ENCODE results near the gene OAS1.

Gene OAS1

DNA sequence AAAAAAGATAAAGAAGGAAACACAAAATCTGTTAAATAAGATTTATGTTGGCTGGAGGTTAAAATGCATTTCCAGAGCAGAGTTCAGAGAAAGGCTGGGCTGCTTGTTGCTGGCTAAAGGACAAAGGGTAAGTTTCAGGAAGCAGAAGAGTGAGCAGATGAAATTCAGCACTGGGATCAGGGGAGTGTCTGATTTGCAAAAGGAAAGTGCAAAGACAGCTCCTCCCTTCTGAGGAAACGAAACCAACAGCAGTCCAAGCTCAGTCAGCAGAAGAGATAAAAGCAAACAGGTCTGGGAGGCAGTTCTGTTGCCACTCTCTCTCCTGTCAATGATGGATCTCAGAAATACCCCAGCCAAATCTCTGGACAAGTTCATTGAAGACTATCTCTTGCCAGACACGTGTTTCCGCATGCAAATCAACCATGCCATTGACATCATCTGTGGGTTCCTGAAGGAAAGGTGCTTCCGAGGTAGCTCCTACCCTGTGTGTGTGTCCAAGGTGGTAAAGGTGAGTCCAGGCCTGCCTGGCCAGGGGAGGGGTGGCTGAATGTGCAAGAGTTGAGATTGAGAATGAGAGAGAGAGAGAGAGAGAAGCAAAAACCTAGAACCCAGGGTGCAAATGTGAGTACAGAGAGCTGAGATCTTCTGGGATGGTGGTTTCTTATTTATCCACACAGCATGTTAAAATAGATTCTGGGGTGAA lies at the start of gene OAS1:
OAS1 (plus strand) TSS at position 251 of the 703 bp plus-strand sequence; CDS start at position 329, 78 bp downstream.
- peaks cover 3% of the 10 kb centered on the region for H3K4me1 ChIP-seq
- H3K9me3 ChIP-seq, result no peaks in the 10 kb centered on the region
- H3K4me3 ChIP-seq, result no peak within 1 kb of the TSS
- peak in 1 of 2 experiments; percentile 14 for DNase-seq (ENCODE audit: low spot score in 2 of 2)
- no peaks in the 10 kb centered on the region; the same call in 1 of the 2 replicates for H3K27me3 ChIP-seq (ENCODE audit: low read depth)
- no peaks in the 10 kb centered on the region for H3K36me3 ChIP-seq (replicated peaks)
- in situ Hi-C loops (cut with MboI; ENCODE audit: low sequenced_read_pairs), result no loop called here

DNA sequence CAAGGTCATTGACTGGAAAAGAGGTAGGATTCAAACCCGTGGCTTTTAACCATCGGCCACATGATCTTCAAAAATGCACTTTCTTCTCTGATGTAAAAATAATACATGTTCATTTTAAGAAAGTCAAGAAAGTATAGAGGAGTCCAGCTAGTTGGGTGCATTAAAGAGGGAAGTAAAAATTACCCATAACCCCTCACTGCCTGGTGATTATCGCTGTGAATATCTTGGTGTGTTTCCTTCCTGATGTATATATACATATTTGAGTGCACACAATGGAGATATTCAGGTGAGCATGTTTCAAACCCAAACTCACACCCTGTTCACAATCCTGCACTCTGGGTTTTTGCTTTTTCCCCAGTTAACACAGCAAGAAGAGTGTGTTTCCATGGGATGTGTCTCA lies 47.5 kb upstream of the OAS1 start:
- Histone ChIP-seq H3K4me3 (no peak overlapping the region), H3K4me1 (no peaks in the 10 kb centered on the region), H3K27me3 (ENCODE audit: low read depth) (peaks cover 27% of the 10 kb centered on the region), H3K9me3 (no peaks in the 10 kb centered on the region), H3K36me3 (replicated peaks) (no peaks in the 10 kb centered on the region)
- no peak for DNase-seq (ENCODE audit: low spot score in 2 of 2)
- in situ Hi-C loops (cut with MboI; ENCODE audit: low sequenced_read_pairs), result no loop called here

DNA sequence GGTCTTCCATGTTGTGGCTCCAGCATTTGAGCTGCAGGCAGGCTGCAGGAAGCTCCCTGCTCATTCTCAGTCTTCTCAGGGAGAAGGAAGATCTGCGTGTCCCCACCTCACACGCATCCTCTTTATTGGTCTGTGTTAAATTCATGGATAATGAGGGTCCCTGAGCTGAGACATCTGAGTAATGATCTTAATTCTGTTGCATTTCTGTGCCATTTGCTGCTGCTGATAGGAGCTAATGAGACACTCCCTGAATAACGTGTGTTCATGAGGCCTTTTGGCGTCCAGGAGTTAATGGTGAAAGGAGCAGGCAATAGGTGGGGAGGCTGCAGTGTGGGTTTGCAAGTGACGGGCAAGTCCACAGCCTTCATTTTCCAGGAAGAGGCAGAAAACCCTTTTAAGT lies 46.6 kb upstream of the OAS1 start:
- H3K9me3 ChIP-seq, result no peaks in the 10 kb centered on the region
- no peaks in the 10 kb centered on the region for H3K36me3 ChIP-seq (replicated peaks)
- peaks cover 24% of the 10 kb centered on the region for H3K27me3 ChIP-seq (ENCODE audit: low read depth)
- H3K4me3 ChIP-seq, result no peak overlapping the region
- H3K4me1 ChIP-seq, result no peaks in the 10 kb centered on the region
- DNase-seq (ENCODE audit: low spot score in 2 of 2), result no peak
- in situ Hi-C loops (cut with MboI; ENCODE audit: low sequenced_read_pairs), result no loop called here

DNA sequence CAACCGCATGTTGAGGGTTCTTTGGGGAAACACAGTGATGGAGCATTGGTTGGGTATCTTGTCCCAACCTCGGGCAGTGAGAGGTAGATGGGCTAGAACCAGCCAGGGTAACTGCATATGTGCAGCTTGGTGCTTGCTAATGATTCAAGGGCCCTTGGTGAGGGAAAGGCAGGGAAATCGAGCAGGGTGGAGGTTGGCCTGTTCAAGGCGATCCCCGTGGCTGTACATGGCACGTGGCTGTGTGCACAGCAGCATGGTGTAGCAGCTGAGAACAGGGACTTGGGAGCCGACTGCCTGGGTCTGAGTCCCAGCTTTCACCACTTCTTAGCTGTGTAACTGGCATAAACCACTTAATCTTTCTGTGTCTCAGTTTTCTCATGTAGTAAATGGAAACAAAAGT lies 45.5 kb upstream of the OAS1 start:
- Histone ChIP-seq H3K27me3 (ENCODE audit: low read depth) (peaks cover 19% of the 10 kb centered on the region), H3K4me1 (no peaks in the 10 kb centered on the region), H3K4me3 (no peak overlapping the region), H3K9me3 (no peaks in the 10 kb centered on the region), H3K36me3 (replicated peaks) (no peaks in the 10 kb centered on the region)
- no peak for DNase-seq (ENCODE audit: low spot score in 2 of 2)
- in situ Hi-C loops (cut with MboI; ENCODE audit: low sequenced_read_pairs), result no loop called here

DNA sequence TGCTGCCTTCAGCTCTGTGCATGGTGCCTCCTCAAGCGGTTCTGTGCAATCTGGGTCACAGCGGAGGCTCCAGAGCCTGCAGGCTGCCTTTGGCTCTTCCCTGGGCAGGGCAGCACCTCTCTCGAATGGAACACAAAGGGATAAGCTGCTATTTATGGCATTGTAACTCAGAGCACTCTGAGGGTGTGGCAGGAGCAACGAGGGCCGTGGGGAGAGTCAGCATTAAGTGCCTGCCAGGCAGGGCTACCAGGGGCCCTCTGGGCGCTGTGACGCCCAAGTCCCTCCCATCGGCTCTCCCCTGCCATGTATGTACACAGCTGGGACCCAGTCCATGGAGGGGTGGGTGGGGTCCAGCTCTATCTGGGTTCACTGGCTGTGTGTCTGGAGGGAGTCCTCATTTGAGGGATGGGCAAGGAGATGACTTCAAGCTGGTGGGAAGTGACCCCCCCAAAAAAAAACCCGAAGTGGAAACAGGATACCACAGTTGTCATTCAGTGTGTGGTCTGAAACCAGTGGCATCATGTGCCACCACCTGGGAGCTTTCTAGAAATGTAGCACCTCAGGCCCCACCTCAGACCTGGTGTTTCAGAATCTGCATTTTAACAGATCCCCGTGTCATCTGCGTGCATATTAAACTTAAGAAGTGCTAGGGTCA lies 44.0 kb upstream of the OAS1 start:
- no peak for DNase-seq (ENCODE audit: low spot score in 2 of 2)
- H3K4me1 ChIP-seq, result no peaks in the 10 kb centered on the region
- no peaks in the 10 kb centered on the region for H3K9me3 ChIP-seq
- H3K36me3 ChIP-seq (replicated peaks), result no peaks in the 10 kb centered on the region
- in situ Hi-C loops (cut with MboI; ENCODE audit: low sequenced_read_pairs), result no loop called here
- no peak overlapping the region for H3K4me3 ChIP-seq
- peaks cover 15% of the 10 kb centered on the region for H3K27me3 ChIP-seq (ENCODE audit: low read depth)

DNA sequence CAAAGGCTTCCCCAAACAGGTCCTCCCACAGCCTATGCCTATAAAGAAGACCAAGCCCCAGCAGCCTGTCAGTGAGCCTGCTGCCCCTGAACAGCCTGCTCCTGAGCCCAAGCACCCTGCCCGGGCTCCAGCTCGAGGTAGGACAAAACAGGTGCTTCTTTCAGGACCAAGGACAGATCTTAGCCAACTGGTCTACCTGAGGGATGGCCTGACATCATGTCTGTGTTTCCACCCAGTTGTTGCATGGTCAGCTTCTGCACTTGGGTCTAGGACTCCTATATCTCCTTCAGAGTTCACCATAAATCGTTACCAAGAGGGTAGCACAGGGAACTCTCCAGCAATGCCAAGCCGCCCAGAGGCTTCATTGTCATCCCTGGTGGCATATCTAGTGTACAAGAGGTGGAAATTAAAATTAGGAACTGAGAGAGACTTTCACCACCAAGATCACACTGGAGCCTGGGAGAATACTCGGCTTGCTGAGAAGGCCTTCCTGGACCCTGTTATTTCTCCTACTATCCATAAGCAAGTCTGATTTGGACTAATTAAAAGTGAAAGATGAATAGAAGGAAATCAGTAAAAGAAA lies 38.2 kb upstream of the OAS1 start:
- Histone ChIP-seq H3K36me3 (replicated peaks) (no peaks in the 10 kb centered on the region), H3K4me3 (no peak overlapping the region), H3K4me1 (no peaks in the 10 kb centered on the region), H3K27me3 (ENCODE audit: low read depth) (peaks cover 24% of the 10 kb centered on the region), H3K9me3 (no peaks in the 10 kb centered on the region)
- in situ Hi-C loops (cut with MboI; ENCODE audit: low sequenced_read_pairs), result no loop called here
- DNase-seq (ENCODE audit: low spot score in 2 of 2), result no peak

DNA sequence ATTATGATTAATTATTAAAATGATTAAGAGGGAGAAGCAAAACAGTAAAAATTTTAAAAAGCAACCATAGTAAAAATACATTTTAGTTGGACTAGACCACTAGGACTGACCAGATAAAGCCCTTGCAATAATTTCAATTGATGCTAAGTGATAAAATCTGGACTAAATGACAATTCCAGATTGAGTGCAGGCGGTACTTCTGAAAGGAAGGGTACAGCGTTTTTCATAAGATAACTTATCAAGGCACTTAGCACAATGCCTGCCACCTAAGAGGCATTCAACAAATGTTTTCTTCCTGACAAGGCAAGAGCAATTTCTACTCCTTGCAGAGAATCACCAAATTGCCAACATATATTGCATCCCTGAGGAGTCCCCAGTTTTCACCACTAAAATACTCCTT lies 37.7 kb upstream of the OAS1 start:
- Histone ChIP-seq H3K4me3 (no peak overlapping the region), H3K27me3 (ENCODE audit: low read depth) (peaks cover 24% of the 10 kb centered on the region)
- in situ Hi-C loops (cut with MboI; ENCODE audit: low sequenced_read_pairs), result no loop called here

DNA sequence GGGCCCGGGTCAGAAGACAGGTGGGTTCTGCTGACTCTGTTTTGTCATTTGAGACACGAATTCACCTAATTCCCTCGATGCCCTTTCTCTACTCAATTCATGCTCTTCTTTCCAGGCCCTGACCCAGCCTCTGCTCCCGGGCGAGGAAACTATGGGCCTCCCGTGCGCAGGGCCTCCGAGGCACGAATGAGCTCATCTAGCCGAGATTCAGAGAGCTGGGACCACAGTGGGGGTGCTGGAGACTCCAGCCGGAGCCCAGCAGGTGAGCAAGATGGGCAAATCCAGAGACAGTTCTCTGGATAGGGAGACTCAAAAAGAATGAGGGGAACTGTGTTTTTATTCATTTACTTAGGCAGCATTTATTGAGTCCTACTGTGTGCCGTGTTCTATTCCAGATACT lies 37.0 kb upstream of the OAS1 start:
- Histone ChIP-seq H3K27me3 (ENCODE audit: low read depth) (peaks cover 24% of the 10 kb centered on the region), H3K4me3 (no peak overlapping the region), H3K4me1 (no peaks in the 10 kb centered on the region), H3K36me3 (replicated peaks) (no peaks in the 10 kb centered on the region), H3K9me3 (no peaks in the 10 kb centered on the region)
- in situ Hi-C loops (cut with MboI; ENCODE audit: low sequenced_read_pairs), result no loop called here
- DNase-seq (ENCODE audit: low spot score in 2 of 2), result no peak

More for the DNA sequence above, 37.7 kb upstream of the OAS1 start:
- H3K36me3 ChIP-seq (replicated peaks), result no peaks in the 10 kb centered on the region
- no peaks in the 10 kb centered on the region for H3K4me1 ChIP-seq
- H3K9me3 ChIP-seq, result no peaks in the 10 kb centered on the region
- DNase-seq (ENCODE audit: low spot score in 2 of 2), result no peak

DNA sequence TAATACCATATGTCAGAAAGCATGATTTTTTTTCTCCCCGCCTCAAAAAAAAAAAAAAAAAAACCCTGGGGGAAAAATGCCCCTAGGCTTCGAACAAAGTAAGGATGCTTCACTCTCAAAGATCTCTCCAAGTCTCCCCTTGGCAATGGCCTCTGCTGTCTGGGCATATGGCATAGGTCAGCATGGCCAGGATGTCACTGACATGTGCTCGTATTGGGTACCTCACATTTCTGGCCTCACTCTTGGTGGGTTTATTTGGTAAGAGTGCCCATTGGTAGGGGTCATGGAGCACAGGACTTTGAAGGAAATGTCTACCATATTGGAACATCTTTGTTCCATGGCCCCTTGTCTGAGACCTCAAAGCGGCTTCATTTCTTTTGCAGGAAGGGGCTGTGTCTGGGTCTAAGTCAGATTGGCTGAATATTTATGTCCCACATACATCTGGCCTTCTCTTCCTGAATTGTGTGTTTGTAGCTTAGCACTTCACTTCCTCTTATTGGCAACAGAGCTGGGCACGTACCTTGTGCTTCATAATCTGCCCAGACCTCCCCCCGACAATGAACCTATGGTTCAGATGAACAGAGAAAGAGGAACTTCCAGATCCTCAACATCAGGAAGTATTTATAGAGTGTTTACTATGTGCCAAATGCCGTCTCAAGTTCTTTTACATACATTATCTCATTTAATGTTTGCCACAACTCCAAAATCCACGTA lies 36.3 kb upstream of the OAS1 start:
- H3K36me3 ChIP-seq (replicated peaks), result no peaks in the 10 kb centered on the region
- H3K4me3 ChIP-seq, result no peak overlapping the region
- H3K9me3 ChIP-seq, result no peaks in the 10 kb centered on the region
- in situ Hi-C loops (cut with MboI; ENCODE audit: low sequenced_read_pairs), result no loop called here
- H3K27me3 ChIP-seq (ENCODE audit: low read depth), result peaks cover 30% of the 10 kb centered on the region
- no peaks in the 10 kb centered on the region for H3K4me1 ChIP-seq
- DNase-seq (ENCODE audit: low spot score in 2 of 2), result no peak

DNA sequence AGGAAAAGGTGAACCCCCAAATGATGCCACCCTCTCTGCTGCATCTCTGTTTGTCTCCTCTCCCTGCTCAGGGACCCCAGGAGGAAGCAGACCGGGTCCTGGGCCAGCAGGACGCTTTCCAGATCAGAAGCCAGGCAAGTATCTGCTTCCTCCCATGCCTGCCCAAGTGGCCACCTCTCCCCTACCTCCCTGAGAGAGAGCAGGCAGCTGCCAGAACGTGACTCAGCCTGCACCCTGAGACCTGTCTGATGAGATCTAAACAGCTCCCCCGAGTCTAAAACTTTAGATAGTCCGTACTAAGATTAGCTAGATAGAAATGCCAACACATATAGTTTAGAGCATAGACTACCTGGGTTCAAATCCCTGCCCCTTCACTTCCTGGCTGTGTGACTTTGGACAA lies 31.2 kb upstream of the OAS1 start:
- Histone ChIP-seq H3K4me3 (no peak overlapping the region), H3K9me3 (no peaks in the 10 kb centered on the region), H3K4me1 (no peaks in the 10 kb centered on the region), H3K36me3 (replicated peaks) (no peaks in the 10 kb centered on the region), H3K27me3 (ENCODE audit: low read depth) (peaks cover 54% of the 10 kb centered on the region)
- in situ Hi-C loops (cut with MboI; ENCODE audit: low sequenced_read_pairs), result no loop called here
- no peak for DNase-seq (ENCODE audit: low spot score in 2 of 2)

DNA sequence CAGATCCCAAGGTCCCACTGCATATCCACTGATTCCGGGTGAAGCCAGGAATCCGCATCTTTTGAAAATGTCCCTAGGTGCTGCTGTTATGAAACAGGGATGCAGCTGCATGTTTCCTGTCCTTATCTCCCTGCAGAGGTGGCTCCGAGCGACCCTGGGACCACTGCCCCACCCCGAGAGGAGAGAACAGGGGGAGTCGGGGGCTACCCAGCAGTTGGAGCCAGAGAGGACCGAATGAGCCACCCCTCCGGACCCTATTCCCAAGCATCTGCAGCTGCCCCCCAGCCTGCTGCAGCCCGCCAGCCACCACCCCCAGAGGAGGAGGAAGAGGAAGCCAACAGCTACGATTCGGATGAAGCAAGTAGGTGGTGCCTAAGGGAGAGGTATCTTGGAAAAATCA lies 30.3 kb upstream of the OAS1 start:
- H3K27me3 ChIP-seq (ENCODE audit: low read depth), result peaks cover 47% of the 10 kb centered on the region
- in situ Hi-C loops (cut with MboI; ENCODE audit: low sequenced_read_pairs), result no loop called here
- H3K9me3 ChIP-seq, result no peaks in the 10 kb centered on the region
- H3K36me3 ChIP-seq (replicated peaks), result no peaks in the 10 kb centered on the region
- H3K4me1 ChIP-seq, result no peaks in the 10 kb centered on the region
- H3K4me3 ChIP-seq, result no peak overlapping the region
- DNase-seq (ENCODE audit: low spot score in 2 of 2), result no peak

DNA sequence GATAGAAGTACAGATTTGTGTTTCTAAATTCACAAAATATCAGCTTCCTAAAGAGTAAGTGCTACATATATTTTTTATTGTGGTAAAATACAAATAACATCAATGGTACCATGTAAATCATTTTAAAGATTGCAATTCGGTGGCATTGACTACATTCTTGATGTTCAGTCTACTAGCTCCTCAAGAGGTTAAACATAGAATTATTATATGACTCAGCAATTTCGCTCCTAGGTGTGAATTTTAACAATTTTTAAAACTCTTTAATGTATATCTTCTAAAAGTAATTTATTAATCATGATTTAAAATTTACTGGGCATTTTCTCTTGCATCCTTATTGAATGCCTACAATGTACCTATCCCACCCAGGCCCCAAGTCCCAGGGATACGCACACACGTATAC lies 29.8 kb upstream of the OAS1 start:
- no peak for DNase-seq (ENCODE audit: low spot score in 2 of 2)
- H3K4me3 ChIP-seq, result no peak overlapping the region
- peaks cover 47% of the 10 kb centered on the region for H3K27me3 ChIP-seq (ENCODE audit: low read depth)

DNA sequence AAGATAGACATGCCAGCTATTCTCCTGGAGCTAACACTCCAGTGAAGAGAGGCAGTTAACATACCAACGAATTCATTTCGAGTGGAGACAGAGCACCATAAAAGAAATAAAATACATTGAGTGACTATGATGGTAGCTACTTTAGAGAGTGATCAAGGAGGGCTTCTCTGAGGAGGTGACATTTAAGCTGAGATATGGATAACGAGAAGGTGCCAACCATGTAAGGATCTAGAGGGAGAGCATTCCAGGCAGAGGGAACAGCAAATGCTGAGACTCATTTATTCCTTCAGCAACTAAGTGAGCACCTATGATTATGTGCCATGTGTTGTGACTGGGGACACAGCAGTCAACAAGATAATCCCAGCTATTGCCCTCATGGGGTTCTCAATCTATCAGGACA lies 28.3 kb upstream of the OAS1 start:
- H3K4me3 ChIP-seq, result no peak overlapping the region
- no peaks in the 10 kb centered on the region for H3K36me3 ChIP-seq (replicated peaks)
- H3K27me3 ChIP-seq (ENCODE audit: low read depth), result peaks cover 41% of the 10 kb centered on the region
- in situ Hi-C loops (cut with MboI; ENCODE audit: low sequenced_read_pairs), result no loop called here
- no peaks in the 10 kb centered on the region for H3K4me1 ChIP-seq
- no peaks in the 10 kb centered on the region for H3K9me3 ChIP-seq
- no peak for DNase-seq (ENCODE audit: low spot score in 2 of 2)

More for the DNA sequence above, 29.8 kb upstream of the OAS1 start:
- no peaks in the 10 kb centered on the region for H3K9me3 ChIP-seq
- no peaks in the 10 kb centered on the region for H3K4me1 ChIP-seq
- no peaks in the 10 kb centered on the region for H3K36me3 ChIP-seq (replicated peaks)
- in situ Hi-C loops (cut with MboI; ENCODE audit: low sequenced_read_pairs), result no loop called here

DNA sequence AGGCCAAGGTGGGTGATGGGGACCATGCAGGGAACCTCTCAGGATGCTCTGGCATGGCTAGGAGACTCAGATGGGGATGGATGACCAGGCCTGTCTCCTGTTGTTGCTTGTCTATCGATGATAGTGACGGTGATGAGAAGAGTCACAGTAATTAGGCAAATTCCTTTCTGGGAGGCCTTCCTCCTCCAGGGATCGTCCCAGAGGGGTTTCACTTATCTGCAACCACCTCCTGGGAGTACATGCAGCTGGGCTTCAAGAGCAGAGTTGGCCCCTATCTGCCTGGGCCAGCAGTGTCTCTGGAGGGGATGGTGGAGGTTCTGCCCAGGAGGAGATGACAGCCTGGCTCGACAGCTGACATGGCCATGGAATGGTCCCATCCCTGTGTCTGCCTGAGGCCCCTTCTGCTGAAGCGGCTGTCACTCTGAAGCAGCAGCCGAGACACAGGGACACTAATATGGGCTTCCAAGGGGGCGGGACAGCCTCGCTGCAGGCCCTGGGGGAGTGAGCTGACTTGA lies 27.5 kb upstream of the OAS1 start:
- Histone ChIP-seq H3K4me3 (no peak overlapping the region), H3K27me3 (ENCODE audit: low read depth) (peaks cover 41% of the 10 kb centered on the region), H3K9me3 (no peaks in the 10 kb centered on the region), H3K36me3 (replicated peaks) (no peaks in the 10 kb centered on the region), H3K4me1 (no peaks in the 10 kb centered on the region)
- in situ Hi-C loops (cut with MboI; ENCODE audit: low sequenced_read_pairs), result no loop called here
- DNase-seq (ENCODE audit: low spot score in 2 of 2), result no peak

Data from HAP-1 (cell line).